Activated T-helper 2 cell treated with anti-CD3 and anti-CD28 coated beads, Interferon-gamma antibody, Interleukin-2, Interleukin-4, amounts not matched to agents 10 μg/mL and 5 μg/mL and 100 μg/mL, durations not matched to agents 14 hours and 24 hours and 36 hours (primary cell): ENCODE data around the gene GNG13. TPM values are rescaled to one million over a fixed set of nuclear protein-coding genes. Genes with fewer than 3 reads are reported as not detected.

Experiments
- DNase-seq: peaks from one replicate; pipeline ENCODE4 v3.0.0; 2021; ENCODE audit warnings: low spot score
- H3K27ac Mint-ChIP-seq: one replicate; pipeline ENCODE4 v1.8.0; 2021; ENCODE audit warnings: mixed read lengths
- H3K27me3 Mint-ChIP-seq: one replicate; pipeline ENCODE4 v1.8.0; 2021; ENCODE audit warnings: low read depth, mixed read lengths
- H3K36me3 Mint-ChIP-seq: one replicate; pipeline ENCODE4 v1.8.0; 2021; ENCODE audit warnings: low read depth, mixed read lengths
- H3K4me1 Mint-ChIP-seq: one replicate; pipeline ENCODE4 v1.8.0; 2021; ENCODE audit warnings: low read depth, mixed read lengths
- H3K4me3 Mint-ChIP-seq: one replicate; pipeline ENCODE4 v1.8.0; 2021; ENCODE audit warnings: low read depth, mild to moderate bottlenecking, moderate library complexity, mixed read lengths
- H3K9me3 Mint-ChIP-seq: one replicate; pipeline ENCODE4 v1.8.0; 2021; ENCODE audit warnings: mixed read lengths
- intact Hi-C: fragments of 100-400 bp; cut with micrococcal nuclease; formaldehyde crosslinking; loops from one replicate; pipeline ENCODE4 v1.15.1; 2023
- total RNA-seq: library from RNA; stranded (reverse); gene quantifications from 2 replicates; pipeline ENCODE4 v1.2.3, GENCODE V29; 2022

Gene GNG13
- total RNA-seq, 1 donor from 2014 or later = not detected

DNA sequence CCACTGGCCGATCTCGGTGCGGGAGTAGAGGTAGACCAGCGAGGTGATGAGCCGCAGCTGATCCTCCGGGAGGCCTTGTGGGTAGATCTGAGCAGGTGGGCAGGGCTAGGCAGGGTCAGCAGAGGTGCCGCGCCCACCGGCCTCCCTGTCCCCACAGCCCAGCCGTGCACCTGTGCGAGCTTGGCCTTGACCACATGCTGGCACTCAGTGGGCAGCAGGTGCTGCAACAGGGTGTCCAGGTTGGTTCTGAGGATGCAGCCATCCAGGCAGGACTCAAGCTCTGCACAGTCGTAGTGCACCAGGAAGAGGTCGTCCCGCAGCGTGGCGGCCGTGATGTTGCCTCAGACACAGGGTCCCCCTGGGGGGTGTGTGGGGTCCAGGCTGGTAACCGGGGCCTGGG lies 27.6 kb downstream of the GNG13 start:
- H3K27me3 Mint-ChIP-seq = no peaks in the 10 kb centered on the region
- H3K9me3 Mint-ChIP-seq = no peaks in the 10 kb centered on the region
- no peak overlapping the region for H3K27ac Mint-ChIP-seq
- H3K4me3 Mint-ChIP-seq = no peak overlapping the region
- intact Hi-C loops = no loop called here
- no peaks in the 10 kb centered on the region for H3K36me3 Mint-ChIP-seq
- H3K4me1 Mint-ChIP-seq = peaks cover 2% of the 10 kb centered on the region
- DNase-seq = no peak

DNA sequence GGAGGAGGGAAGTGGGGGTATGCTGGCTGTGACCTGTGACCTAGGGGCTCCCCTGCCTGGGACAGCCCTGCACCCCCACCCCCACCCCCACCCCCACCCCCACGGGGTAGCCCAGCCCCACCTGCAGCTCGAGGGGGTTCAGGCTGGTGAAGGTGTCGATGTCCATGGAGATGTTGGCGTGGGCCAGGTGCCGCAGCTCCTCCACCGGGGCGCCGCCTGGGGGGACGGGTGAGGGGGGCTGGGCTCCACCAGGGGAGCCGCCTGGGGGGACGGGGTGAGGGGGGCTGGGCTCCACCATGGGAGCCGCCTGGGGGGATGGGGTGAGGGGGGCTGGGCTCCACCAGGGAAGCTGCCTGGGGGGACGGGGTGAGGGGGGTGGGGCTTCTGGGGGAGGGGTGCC lies 30.1 kb downstream of the GNG13 start:
- no peak overlapping the region for H3K27ac Mint-ChIP-seq
- no peak overlapping the region for H3K4me3 Mint-ChIP-seq
- no peak for DNase-seq
- no peaks in the 10 kb centered on the region for H3K9me3 Mint-ChIP-seq
- no peaks in the 10 kb centered on the region for H3K27me3 Mint-ChIP-seq
- intact Hi-C loops = no loop called here
- H3K4me1 Mint-ChIP-seq = no peaks in the 10 kb centered on the region
- no peaks in the 10 kb centered on the region for H3K36me3 Mint-ChIP-seq

GRCh38 chr16:769934-770333 lies 30.6 kb downstream of the GNG13 start:
- Mint-ChIP-seq H3K27me3 (no peaks in the 10 kb centered on the region), H3K4me3 (no peak overlapping the region), H3K27ac (no peak overlapping the region), H3K4me1 (no peaks in the 10 kb centered on the region), H3K36me3 (no peaks in the 10 kb centered on the region), H3K9me3 (no peaks in the 10 kb centered on the region)
- intact Hi-C loops = no loop called here
- no peak for DNase-seq

DNA sequence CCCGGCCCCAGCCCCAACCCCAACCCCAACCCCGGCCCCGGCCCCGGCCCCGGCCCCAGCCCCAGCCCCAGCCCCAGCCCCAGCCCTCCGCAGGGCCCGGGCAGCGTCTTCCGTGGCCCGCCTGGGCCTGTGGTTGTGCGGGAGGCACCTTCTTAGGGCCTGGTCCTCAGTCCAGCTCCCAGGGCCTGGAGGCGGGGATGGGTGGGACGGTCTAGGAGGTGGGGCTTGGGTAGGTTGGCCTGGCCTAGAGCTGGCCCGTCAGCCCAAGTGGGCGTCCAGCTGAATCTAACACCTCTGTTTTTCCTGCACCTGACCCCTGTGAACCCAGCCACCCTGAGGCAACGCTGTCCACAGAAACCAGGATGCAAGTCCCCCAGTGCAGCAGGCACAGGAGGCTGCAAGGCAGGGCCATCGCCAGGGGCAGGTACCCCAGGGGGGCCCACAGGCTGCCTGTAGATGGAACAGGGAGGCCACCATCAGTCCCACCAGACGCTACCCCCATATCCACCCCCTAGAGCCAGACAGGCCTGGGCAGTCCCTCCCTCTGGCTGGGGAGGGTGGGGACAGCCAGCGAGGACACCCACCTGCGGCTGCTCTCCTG lies 31.2 kb downstream of the GNG13 start:
- Mint-ChIP-seq H3K36me3 (no peaks in the 10 kb centered on the region), H3K4me1 (no peaks in the 10 kb centered on the region), H3K9me3 (no peaks in the 10 kb centered on the region), H3K27me3 (no peaks in the 10 kb centered on the region), H3K27ac (no peak overlapping the region), H3K4me3 (no peak overlapping the region)
- intact Hi-C loops = no loop called here
- DNase-seq = no peak

- Mint-ChIP-seq H3K27me3 (no peaks in the 10 kb centered on the region), H3K9me3 (no peaks in the 10 kb centered on the region), H3K4me3 (no peak overlapping the region), H3K36me3 (no peaks in the 10 kb centered on the region), H3K4me1 (no peaks in the 10 kb centered on the region), H3K27ac (no peak overlapping the region)
- DNase-seq = no peak
- intact Hi-C loops = no loop called here
Observed at GRCh38 chr16:768428-768827, 32.1 kb downstream of the GNG13 start.

DNA sequence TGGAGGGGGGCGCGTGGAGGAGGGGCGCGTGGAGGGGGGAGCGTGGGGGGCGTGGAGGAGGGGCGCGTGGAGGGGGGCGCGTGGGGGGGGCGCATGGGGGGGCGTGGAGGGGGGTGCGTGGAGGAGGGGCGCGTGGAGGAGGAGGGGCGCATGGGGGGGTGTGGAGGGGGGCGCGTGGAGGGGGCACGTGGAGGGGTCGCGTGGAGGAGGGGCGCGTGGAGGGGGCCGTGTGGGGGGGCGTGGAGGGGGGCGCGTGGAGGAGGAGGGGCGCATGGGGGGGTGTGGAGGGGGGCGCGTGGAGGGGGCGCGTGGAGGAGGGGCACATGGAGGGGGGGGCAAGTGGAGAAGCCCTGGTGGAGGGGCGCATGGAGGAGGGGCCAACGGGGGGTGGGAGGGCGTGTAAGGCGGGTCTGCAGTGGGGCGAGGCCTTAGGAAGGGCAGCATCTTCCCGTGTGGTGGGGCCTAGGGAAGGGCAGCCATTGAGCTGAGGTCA lies 32.7 kb downstream of the GNG13 start:
- no peaks in the 10 kb centered on the region for H3K36me3 Mint-ChIP-seq
- DNase-seq = no peak

DNA sequence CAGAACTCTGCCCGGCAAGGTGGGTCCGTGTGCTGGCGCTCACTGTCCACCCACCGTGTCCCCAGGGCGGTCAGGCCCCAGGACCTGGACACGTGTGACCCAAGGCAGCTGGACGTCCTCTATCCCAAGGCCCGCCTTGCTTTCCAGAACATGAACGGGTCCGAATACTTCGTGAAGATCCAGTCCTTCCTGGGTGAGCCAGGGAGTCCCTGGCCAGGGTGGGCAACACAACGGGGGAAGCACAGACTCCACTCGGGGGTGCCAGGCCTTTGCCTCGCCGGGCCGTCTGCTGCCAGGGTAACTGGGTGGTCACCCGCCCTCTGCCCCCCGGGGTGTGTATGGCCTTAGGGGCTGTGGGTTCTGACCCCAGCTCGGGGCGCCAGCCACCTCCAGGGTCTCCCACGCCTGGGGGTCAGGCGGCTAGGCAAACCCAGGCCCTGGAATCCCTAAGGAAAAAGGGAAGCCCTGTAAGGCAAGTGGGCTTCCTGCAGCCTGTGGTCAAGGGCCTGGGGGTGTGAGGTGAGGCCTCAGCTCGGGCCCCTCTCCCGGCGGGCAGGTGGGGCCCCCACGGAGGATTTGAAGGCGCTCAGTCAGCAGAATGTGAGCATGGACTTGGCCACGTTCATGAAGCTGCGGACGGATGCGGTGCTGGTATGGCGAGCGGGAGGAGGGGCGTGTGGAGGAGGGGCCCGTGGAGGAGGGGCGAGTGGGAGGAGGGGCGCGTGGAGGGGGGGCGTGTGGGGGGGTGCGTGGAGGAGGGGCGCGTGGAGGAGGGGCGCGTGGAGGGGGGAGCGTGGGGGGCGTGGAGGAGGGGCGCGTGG lies 33.5 kb downstream of the GNG13 start:
- intact Hi-C loops = no loop called here
- Mint-ChIP-seq H3K9me3 (no peaks in the 10 kb centered on the region), H3K27ac (no peak overlapping the region), H3K36me3 (no peaks in the 10 kb centered on the region), H3K4me1 (no peaks in the 10 kb centered on the region), H3K27me3 (no peaks in the 10 kb centered on the region), H3K4me3 (no peak overlapping the region)
- DNase-seq = no peak

More for the DNA sequence above, 32.7 kb downstream of the GNG13 start:
- Mint-ChIP-seq H3K27me3 (no peaks in the 10 kb centered on the region), H3K4me1 (no peaks in the 10 kb centered on the region), H3K9me3 (no peaks in the 10 kb centered on the region), H3K27ac (no peak overlapping the region), H3K4me3 (no peak overlapping the region)
- intact Hi-C loops = no loop called here

GRCh38 chr16:766008-766819 lies 34.3 kb downstream of the GNG13 start:
- no peak for DNase-seq
- intact Hi-C loops = no loop called here
- H3K36me3 Mint-ChIP-seq = no peaks in the 10 kb centered on the region
- no peaks in the 10 kb centered on the region for H3K9me3 Mint-ChIP-seq
- H3K27ac Mint-ChIP-seq = no peak overlapping the region
- H3K27me3 Mint-ChIP-seq = no peaks in the 10 kb centered on the region
- H3K4me3 Mint-ChIP-seq = no peak overlapping the region
- no peaks in the 10 kb centered on the region for H3K4me1 Mint-ChIP-seq

DNA sequence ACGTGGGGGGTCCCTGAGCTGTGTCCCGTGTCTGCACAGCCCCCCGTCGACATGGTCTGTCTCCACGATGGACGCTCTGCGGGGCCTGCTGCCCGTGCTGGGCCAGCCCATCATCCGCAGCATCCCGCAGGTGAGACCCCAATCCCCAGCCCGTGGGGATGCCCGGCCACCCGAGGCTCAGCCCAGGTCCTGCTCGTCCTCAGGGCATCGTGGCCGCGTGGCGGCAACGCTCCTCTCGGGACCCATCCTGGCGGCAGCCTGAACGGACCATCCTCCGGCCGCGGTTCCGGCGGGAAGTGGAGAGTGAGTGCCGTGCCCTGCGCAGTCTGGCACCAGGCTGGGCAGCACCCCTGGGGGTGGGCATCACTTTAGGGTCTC lies 35.1 kb downstream of the GNG13 start:
- DNase-seq = no peak
- Mint-ChIP-seq H3K4me1 (no peaks in the 10 kb centered on the region), H3K9me3 (no peaks in the 10 kb centered on the region), H3K27me3 (no peaks in the 10 kb centered on the region), H3K4me3 (no peak overlapping the region), H3K27ac (no peak overlapping the region), H3K36me3 (no peaks in the 10 kb centered on the region)
- intact Hi-C loops = no loop called here

GRCh38 chr16:764848-765487 lies 35.6 kb downstream of the GNG13 start:
- no peak overlapping the region for H3K27ac Mint-ChIP-seq
- no peaks in the 10 kb centered on the region for H3K9me3 Mint-ChIP-seq
- H3K4me3 Mint-ChIP-seq = no peak overlapping the region
- H3K36me3 Mint-ChIP-seq = no peaks in the 10 kb centered on the region
- H3K4me1 Mint-ChIP-seq = no peaks in the 10 kb centered on the region
- no peak for DNase-seq
- no peaks in the 10 kb centered on the region for H3K27me3 Mint-ChIP-seq
- intact Hi-C loops = no loop called here

GRCh38 chr16:764184-764750 lies 36.3 kb downstream of the GNG13 start:
- H3K4me1 Mint-ChIP-seq = no peaks in the 10 kb centered on the region
- intact Hi-C loops = no loop called here
- no peak for DNase-seq
- H3K4me3 Mint-ChIP-seq = no peak overlapping the region
- H3K27me3 Mint-ChIP-seq = no peaks in the 10 kb centered on the region
- no peak overlapping the region for H3K27ac Mint-ChIP-seq
- H3K36me3 Mint-ChIP-seq = no peaks in the 10 kb centered on the region
- no peaks in the 10 kb centered on the region for H3K9me3 Mint-ChIP-seq

DNA sequence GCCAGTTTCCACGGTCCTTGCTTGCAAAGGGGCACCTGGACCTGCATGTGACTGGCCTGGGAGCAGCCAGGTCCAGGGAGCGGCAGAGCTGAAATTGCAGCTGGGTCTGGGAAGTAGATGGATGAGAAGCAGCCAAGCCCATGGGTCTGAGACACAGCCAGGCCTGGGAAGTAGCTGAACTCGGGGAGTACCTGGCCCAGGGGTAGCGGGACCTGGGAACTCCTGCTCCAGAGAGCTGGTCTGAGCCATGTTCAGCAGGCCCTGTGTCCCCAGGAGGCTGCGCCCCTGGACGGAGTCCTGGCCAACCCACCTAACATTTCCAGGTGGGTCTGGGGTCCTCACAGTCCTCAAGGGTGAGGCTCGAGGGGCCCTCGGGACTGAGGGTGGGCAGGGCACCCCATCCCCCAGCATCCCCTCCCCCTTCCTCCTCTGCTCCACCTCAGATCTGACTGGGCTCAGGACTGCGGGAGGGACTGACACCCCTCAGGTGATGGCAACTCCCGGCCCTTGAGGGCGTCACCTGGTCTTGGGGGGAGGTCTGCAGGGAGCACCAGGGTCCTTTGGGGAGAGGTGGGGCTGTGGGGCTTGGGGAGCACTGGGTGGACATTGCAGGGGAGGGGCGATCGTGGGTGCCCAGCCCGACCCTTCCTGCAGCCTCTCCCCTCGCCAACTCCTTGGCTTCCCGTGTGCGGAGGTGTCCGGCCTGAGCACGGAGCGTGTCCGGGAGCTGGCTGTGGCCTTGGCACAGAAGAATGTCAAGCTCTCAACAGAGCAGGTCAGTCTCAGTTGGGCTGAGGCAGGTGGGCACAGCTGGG lies 37.0 kb downstream of the GNG13 start:
- no peaks in the 10 kb centered on the region for H3K4me1 Mint-ChIP-seq
- no peaks in the 10 kb centered on the region for H3K36me3 Mint-ChIP-seq
- intact Hi-C loops = no loop called here
- no peak for DNase-seq
- H3K27me3 Mint-ChIP-seq = no peaks in the 10 kb centered on the region
- no peak overlapping the region for H3K4me3 Mint-ChIP-seq
- H3K27ac Mint-ChIP-seq = no peak overlapping the region
- H3K9me3 Mint-ChIP-seq = no peaks in the 10 kb centered on the region
